Heart left ventricle (tissue), 13 donors: ENCODE measurements around the gene HIBADH.

Experiments
- CTCF ChIP-seq, 12 donors: fragments of 200-600 bp; sonication (generic) in 4 of 12; IDR thresholded peaks; one replicate each; pipeline versions ENCODE4 v1.5.0 to v1.8.0; 2018 to 2022; ENCODE audit warnings: antibody characterized with exemption in 12 of 12, mild to moderate bottlenecking in 5 of 12
- POLR2A ChIP-seq, 2 donors: fragments of 450-650 bp; IDR thresholded peaks; one replicate each; pipeline ENCODE4 v1.6.1; 2017; ENCODE audit warnings: antibody characterized with exemption in 2 of 2, mild to moderate bottlenecking in 2 of 2, moderate library complexity in 2 of 2
- donor health status: ischemic (EF 13 %, LVEDD 7.1; RV severe dilation, severe dysfunction).
- donor health status: DM: no; HTN: yes; CAD: no.
- donor health status: DM: no; HTN: no; CAD: no.
- donor health status: ischemic (EF 25% LVEDD 6.9; RV normal size, moderate dysfunction).
- donor health status: ischemic (EF 25% LVEDD 5.7; RV mildly dilated, moderate dysfunction).
- donor health status: ischemic (EF 35%, LVEDD 5.7; RV mildly dilated, moderate dysfunction).
- donor health status: nonischemic (EF 11% LVEDD 7.7; RV severe dilation, severe dysfunction).
- donor health status: DM: yes; HTN: yes; CAD: no.
- donor health status: PGD.
- donor health status: ischemic (EF 29% LVEDD 5.4; RV normal size, mild dysfunction).
- donor health status: nonischemic (EF 23%, LVEDD 6.1; RV moderate dilation, normal function).

GRCh38 chr7:27586825-27587224 is 75.9 kb downstream of the HIBADH start:
- no peak for TF ChIP-seq CTCF (IDR thresholded peaks at IDR 0.05)
- TF ChIP-seq POLR2A (IDR thresholded peaks at IDR 0.05), result no peak
